ENCODE measurements around the gene SIRT2. TPM values are rescaled to one million over a fixed set of nuclear protein-coding genes. Genes with fewer than 3 reads are reported as not detected.
"Not testable (repeated sequence)": the region's sequence is repeated elsewhere in the genome, so short reads cannot be mapped to it uniquely, and the experiment has no call there.

The SIRT2 gene
- total RNA-seq, 1 donor from 2014 or later, result 70.2 TPM

- no peak for TF ChIP-seq CTCF (IDR thresholded peaks at IDR 0.05)
- Mint-ChIP-seq H3K27ac (ENCODE audit: unreplicated experiment) (no peak overlapping the region), H3K27me3 (ENCODE audit: unreplicated experiment) (no peaks in the 10 kb centered on the region), H3K4me1 (ENCODE audit: unreplicated experiment) (peaks cover 8% of the 10 kb centered on the region), H3K4me3 (ENCODE audit: unreplicated experiment) (no peak overlapping the region), H3K36me3 (ENCODE audit: unreplicated experiment) (no peaks in the 10 kb centered on the region), H3K9me3 (ENCODE audit: unreplicated experiment) (no peaks in the 10 kb centered on the region)
- no peak for DNase-seq (ENCODE audit: extremely low spot score, unreplicated experiment)
Measured at GRCh38 chr19:38868551-38868950, 30.9 kb downstream of the SIRT2 start.

GRCh38 chr19:38867171-38867780 is 32.1 kb downstream of the SIRT2 start:
- Mint-ChIP-seq H3K36me3 (ENCODE audit: unreplicated experiment) (no peaks in the 10 kb centered on the region), H3K9me3 (ENCODE audit: unreplicated experiment) (no peaks in the 10 kb centered on the region), H3K4me1 (ENCODE audit: unreplicated experiment) (peaks cover 10% of the 10 kb centered on the region), H3K27ac (ENCODE audit: unreplicated experiment) (no peak overlapping the region), H3K27me3 (ENCODE audit: unreplicated experiment) (no peaks in the 10 kb centered on the region), H3K4me3 (ENCODE audit: unreplicated experiment) (no peak overlapping the region)
- no peak for TF ChIP-seq CTCF (IDR thresholded peaks at IDR 0.05)
- no peak for DNase-seq (ENCODE audit: extremely low spot score, unreplicated experiment)

- peaks cover 4% of the 10 kb centered on the region for H3K27me3 Mint-ChIP-seq (ENCODE audit: unreplicated experiment)
- no peak overlapping the region for H3K4me3 Mint-ChIP-seq (ENCODE audit: unreplicated experiment)
- no peaks in the 10 kb centered on the region for H3K9me3 Mint-ChIP-seq (ENCODE audit: unreplicated experiment)
- no peak overlapping the region for H3K27ac Mint-ChIP-seq (ENCODE audit: unreplicated experiment)
- TF ChIP-seq CTCF (IDR thresholded peaks at IDR 0.05), result no peak
- H3K4me1 Mint-ChIP-seq (ENCODE audit: unreplicated experiment), result peaks cover 5% of the 10 kb centered on the region
- no peak for DNase-seq (ENCODE audit: extremely low spot score, unreplicated experiment)
- H3K36me3 Mint-ChIP-seq (ENCODE audit: unreplicated experiment), result no peaks in the 10 kb centered on the region
Measured at GRCh38 chr19:38862321-38863059, 36.9 kb downstream of the SIRT2 start.

DNA sequence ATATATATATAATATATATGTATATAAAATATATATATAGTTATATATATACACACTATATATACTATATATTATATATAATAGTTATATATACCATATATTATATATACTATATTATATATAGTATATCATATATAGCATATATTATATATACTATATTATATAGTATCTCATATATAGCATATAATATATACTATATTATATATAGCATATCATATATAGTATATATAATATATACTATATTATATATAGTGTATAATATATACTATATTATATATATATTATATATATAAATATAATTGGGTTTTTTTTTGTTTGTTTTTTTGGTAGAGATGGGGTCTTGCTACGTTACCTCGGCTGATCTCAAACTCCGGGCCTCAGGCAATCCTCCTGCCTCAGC is 38.0 kb downstream of the SIRT2 start:
- TF ChIP-seq CTCF (IDR thresholded peaks at IDR 0.05), result no peak
- peaks cover 5% of the 10 kb centered on the region for H3K4me1 Mint-ChIP-seq (ENCODE audit: unreplicated experiment)
- peaks cover 6% of the 10 kb centered on the region for H3K27me3 Mint-ChIP-seq (ENCODE audit: unreplicated experiment)
- DNase-seq (ENCODE audit: extremely low spot score, unreplicated experiment), result no peak
- H3K27ac Mint-ChIP-seq (ENCODE audit: unreplicated experiment), result no peak overlapping the region
- H3K36me3 Mint-ChIP-seq (ENCODE audit: unreplicated experiment), result no peaks in the 10 kb centered on the region
- H3K4me3 Mint-ChIP-seq (ENCODE audit: unreplicated experiment), result no peak overlapping the region
- H3K9me3 Mint-ChIP-seq (ENCODE audit: unreplicated experiment), result no peaks in the 10 kb centered on the region

- H3K36me3 Mint-ChIP-seq (ENCODE audit: unreplicated experiment); H3K27ac Mint-ChIP-seq (ENCODE audit: unreplicated experiment); H3K27me3 Mint-ChIP-seq (ENCODE audit: unreplicated experiment); H3K9me3 Mint-ChIP-seq (ENCODE audit: unreplicated experiment); H3K4me3 Mint-ChIP-seq (ENCODE audit: unreplicated experiment); DNase-seq (ENCODE audit: extremely low spot score, unreplicated experiment); H3K4me1 Mint-ChIP-seq (ENCODE audit: unreplicated experiment): not testable (repeated sequence)
Measured at GRCh38 chr19:38859631-38860204, 39.7 kb downstream of the SIRT2 start.
